GM12878 (cell line): Measurements from ENCODE around the gene SSB. TPM values are rescaled to one million over a fixed set of nuclear protein-coding genes. Genes with fewer than 3 reads are reported as not detected.

Source experiments
- ATAC-seq: fragments of 200-7000 bp; cut with Tn5 transposase; 3 replicates; pipeline ENCODE4 v1.9.1; 2020; ENCODE audit warnings: mild to moderate bottlenecking, moderate library complexity
- BruUV-seq: library from RNA; stranded (reverse); fragments of 400-500 nt; replicated peaks from 2 replicates; lab custom pipeline; 2021; lab: Mats Ljungman, UMichigan
- CTCF ChIA-PET: fragments of 300-600 bp; sonication (Branson Sonifier 250); formaldehyde crosslinking; extraction: SDS; loops from one replicate; lab custom pipeline; 2021; ENCODE audit warnings: inconsistent platforms; lab: Yijun Ruan, JAX
- POLR2A ChIA-PET: fragments of 350-600 bp; formaldehyde crosslinking; extraction: SDS; loops from one replicate; lab custom pipeline; 2021; ENCODE audit warnings: inconsistent platforms; lab: Charles Lee
- RAD21 ChIA-PET: fragments of 300-600 bp; sonication (Branson Sonifier 250); formaldehyde crosslinking; loops from one replicate; lab custom pipeline; 2023; ENCODE audit warnings: antibody characterized with exemption; ENCODE audit not compliant: unreplicated experiment; lab: Charles Lee
- SMC1A ChIA-PET: fragments of 300-600 bp; sonication (Branson Sonifier 250); formaldehyde crosslinking; loops from one replicate; lab custom pipeline; 2023; ENCODE audit not compliant: unreplicated experiment, uncharacterized antibody; lab: Charles Lee
- DNase-seq: peaks from one replicate; pipeline ENCODE4 v3.0.0-alpha.2; 2011; ENCODE audit warnings: low read depth, low spot score
- FAIRE-seq: peaks from 3 replicates; lab custom pipeline; 2011; peaks lifted over from hg19 to GRCh38; lab: Jason Lieb, UNC
- H2AFZ ChIP-seq: 2 replicates; pipeline ENCODE4 v1.6.0; 2011; ENCODE audit warnings: low read depth, low read length, control low read depth; ENCODE audit not compliant: control insufficient read depth
- H3K27ac ChIP-seq: 2 replicates; pipeline ENCODE4 v1.5.1; 2011; ENCODE audit warnings: control low read depth; ENCODE audit not compliant: control insufficient read depth, insufficient read depth
- H3K27me3 ChIP-seq, 2 experiments: replicated peaks in 1 of 2; 2 replicates each; pipeline versions ENCODE4 v1.6.0 to v1.6.1; 2011; ENCODE audit warnings: low read length in 1 of 2; ENCODE audit not compliant: control insufficient read depth in 2 of 2, insufficient read depth in 2 of 2
- H3K36me3 ChIP-seq, 2 experiments: 2 replicates each; pipeline ENCODE4 v1.5.1; 2011; ENCODE audit warnings: low read length in 1 of 2; ENCODE audit not compliant: control insufficient read depth in 2 of 2, insufficient read depth in 2 of 2
- H3K4me1 ChIP-seq: 2 replicates; pipeline ENCODE4 v1.6.1; 2011; ENCODE audit warnings: mild to moderate bottlenecking, low read length, moderate library complexity, mixed read lengths; ENCODE audit not compliant: control insufficient read depth, insufficient read depth
- H3K4me2 ChIP-seq: 2 replicates; pipeline ENCODE4 v1.6.0; 2011; ENCODE audit warnings: control low read depth; ENCODE audit not compliant: control insufficient read depth, insufficient read depth
- H3K4me3 ChIP-seq: fragments of 200-600 bp; sonication (generic); 2 replicates; pipeline ENCODE4 v1.5.1; 2016
- H3K79me2 ChIP-seq: 2 replicates; pipeline ENCODE4 v1.6.0; 2011; ENCODE audit warnings: low read length; ENCODE audit not compliant: control insufficient read depth, insufficient read depth
- H3K9ac ChIP-seq: 2 replicates; pipeline ENCODE4 v1.8.0; 2011; ENCODE audit warnings: low read length, control low read depth, mixed read lengths; ENCODE audit not compliant: control insufficient read depth, insufficient read depth
- H3K9me3 ChIP-seq: replicated peaks from 3 replicates; pipeline ENCODE4 v1.5.1; 2011; ENCODE audit warnings: mild to moderate bottlenecking, low read length; ENCODE audit not compliant: control insufficient read depth, insufficient read depth
- H4K20me1 ChIP-seq: 2 replicates; pipeline ENCODE4 v1.6.0; 2011; ENCODE audit not compliant: control insufficient read depth, insufficient read depth
- ASH2L ChIP-seq: fragments of 300-600, 200-600 bp; sonication (generic); IDR thresholded peaks from 2 replicates; pipeline ENCODE4 v1.6.1; 2017; ENCODE audit warnings: low read depth, mild to moderate bottlenecking, borderline replicate concordance
- CEBPB ChIP-seq, 2 experiments: fragments of 150-350 bp in 1 of 2; IDR thresholded peaks; 2 replicates each; pipeline ENCODE4 v1.6.1; 2012 to 2014; ENCODE audit warnings: low read depth in 2 of 2, low read length in 2 of 2, borderline replicate concordance in 1 of 2, inconsistent platforms in 1 of 2
- CHD1 ChIP-seq: IDR thresholded peaks from 2 replicates; pipeline ENCODE4 v1.6.1; 2012; ENCODE audit warnings: low read depth, low read length, improper control_type of control experiment
- NBN ChIP-seq: fragments of 450-650 bp; IDR thresholded peaks from 2 replicates; pipeline ENCODE4 v1.6.1; 2016
- NFYA ChIP-seq: IDR thresholded peaks from 2 replicates; pipeline ENCODE4 v1.6.1; 2011; ENCODE audit warnings: low read depth, mild to moderate bottlenecking, low read length, improper control_type of control experiment, borderline replicate concordance
- SPI1 ChIP-seq: IDR thresholded peaks from 2 replicates; pipeline ENCODE4 v1.6.1; 2011; ENCODE audit warnings: low read depth, mild to moderate bottlenecking, low read length, moderate library complexity, borderline replicate concordance; ENCODE audit not compliant: insufficient read depth
- TARDBP ChIP-seq: IDR thresholded peaks from 2 replicates; pipeline ENCODE4 v1.6.1; 2016; ENCODE audit warnings: borderline replicate concordance
- ZSCAN29 ChIP-seq: fragments of 450-650 bp; IDR thresholded peaks from 2 replicates; pipeline ENCODE4 v1.6.1; 2017; ENCODE audit warnings: mild to moderate bottlenecking, moderate library complexity
- WGBS: methylation state at CpG from one replicate; pipeline ENCODE4 v1.1.6; 2016; ENCODE audit warnings: low lambda C conversion rate; ENCODE audit not compliant: insufficient replicate concordance, insufficient coverage; ENCODE audit errors: missing lambda C conversion rate; 5-methylcytosine and 5-hydroxymethylcytosine counted together
- in situ Hi-C: fragments of 300-500 bp; cut with MboI; formaldehyde crosslinking; loops from 9 replicates; pipeline ENCODE4 v1.14.3; 2018; ENCODE audit warnings: mixed read lengths
- intact Hi-C: fragments of 100-400 bp; cut with micrococcal nuclease; formaldehyde crosslinking; loops from one replicate; pipeline ENCODE4 v1.14.2; 2022; ENCODE audit not compliant: unreplicated experiment
- polyA plus RNA-seq, 11 experiments: library from polyadenylated mRNA; depleted of rRNA in 4 of 11; unstranded in 6 of 11; stranded (reverse) in 5 of 11; fragments of >200 nt; fragmentation: Nextera tagmentation in 4 of 11; fragmentation: Illumina TruSeq in 1 of 11; extraction: Ambion mirVana in 4 of 11; extraction: Trizol in 1 of 11; gene quantifications; 1 replicate in 1 of 11; 2 replicates in 10 of 11; pipeline versions ENCODE4 v1.2.1 to v1.2.3, GENCODE V29; 2011 to 2016; ENCODE audit warnings: inconsistent platforms in 2 of 11, missing spikeins in 2 of 11, low read depth in 1 of 11
- total RNA-seq, 4 experiments: library from RNA; depleted of rRNA in 3 of 4; stranded (reverse); fragments of >200 nt in 3 of 4; fragmentation: Illumina TruSeq in 1 of 4; extraction: Trizol in 1 of 4; gene quantifications; 2 replicates each; pipeline versions ENCODE4 v1.2.1 to v1.2.3, GENCODE V29; 2013 to 2021
- TF ChIP-seq, protein P1 (sequence below): fragments of 450-650 bp; IDR thresholded peaks from 2 replicates; pipeline ENCODE4 v1.6.1; 2017; ENCODE audit warnings: mild to moderate bottlenecking, moderate library complexity

SSB gene
- total and polyA plus RNA-seq, 10 of the 15 experiments (the other 5 are each of a cell fraction or from before 2014, with no cell fraction given) = 103 to 313 (median 200) TPM

DNA sequence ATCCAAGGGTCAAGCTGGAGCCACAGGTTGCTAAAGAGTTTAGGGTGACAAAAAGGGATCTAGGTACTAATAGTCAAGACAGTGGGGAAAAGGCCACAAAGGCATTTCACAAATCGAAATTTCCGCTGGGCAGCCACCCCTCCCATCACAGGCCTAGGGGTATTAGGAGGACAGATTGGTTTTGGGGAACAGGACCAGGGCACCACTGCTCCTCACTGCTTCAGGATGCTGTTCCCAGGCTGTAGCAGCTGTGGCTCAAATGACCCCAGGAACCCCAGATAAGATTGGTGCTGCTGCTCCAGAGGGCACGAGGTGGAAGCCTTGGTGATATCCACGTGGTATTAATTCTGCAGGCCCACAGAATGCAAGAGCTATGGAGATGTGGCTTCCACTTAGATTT is 42.3 kb upstream of the SSB start:
- ATAC-seq (no peak), FAIRE-seq (no peak), DNase-seq (no peak)
- TF ChIP-seq, protein P1, sequence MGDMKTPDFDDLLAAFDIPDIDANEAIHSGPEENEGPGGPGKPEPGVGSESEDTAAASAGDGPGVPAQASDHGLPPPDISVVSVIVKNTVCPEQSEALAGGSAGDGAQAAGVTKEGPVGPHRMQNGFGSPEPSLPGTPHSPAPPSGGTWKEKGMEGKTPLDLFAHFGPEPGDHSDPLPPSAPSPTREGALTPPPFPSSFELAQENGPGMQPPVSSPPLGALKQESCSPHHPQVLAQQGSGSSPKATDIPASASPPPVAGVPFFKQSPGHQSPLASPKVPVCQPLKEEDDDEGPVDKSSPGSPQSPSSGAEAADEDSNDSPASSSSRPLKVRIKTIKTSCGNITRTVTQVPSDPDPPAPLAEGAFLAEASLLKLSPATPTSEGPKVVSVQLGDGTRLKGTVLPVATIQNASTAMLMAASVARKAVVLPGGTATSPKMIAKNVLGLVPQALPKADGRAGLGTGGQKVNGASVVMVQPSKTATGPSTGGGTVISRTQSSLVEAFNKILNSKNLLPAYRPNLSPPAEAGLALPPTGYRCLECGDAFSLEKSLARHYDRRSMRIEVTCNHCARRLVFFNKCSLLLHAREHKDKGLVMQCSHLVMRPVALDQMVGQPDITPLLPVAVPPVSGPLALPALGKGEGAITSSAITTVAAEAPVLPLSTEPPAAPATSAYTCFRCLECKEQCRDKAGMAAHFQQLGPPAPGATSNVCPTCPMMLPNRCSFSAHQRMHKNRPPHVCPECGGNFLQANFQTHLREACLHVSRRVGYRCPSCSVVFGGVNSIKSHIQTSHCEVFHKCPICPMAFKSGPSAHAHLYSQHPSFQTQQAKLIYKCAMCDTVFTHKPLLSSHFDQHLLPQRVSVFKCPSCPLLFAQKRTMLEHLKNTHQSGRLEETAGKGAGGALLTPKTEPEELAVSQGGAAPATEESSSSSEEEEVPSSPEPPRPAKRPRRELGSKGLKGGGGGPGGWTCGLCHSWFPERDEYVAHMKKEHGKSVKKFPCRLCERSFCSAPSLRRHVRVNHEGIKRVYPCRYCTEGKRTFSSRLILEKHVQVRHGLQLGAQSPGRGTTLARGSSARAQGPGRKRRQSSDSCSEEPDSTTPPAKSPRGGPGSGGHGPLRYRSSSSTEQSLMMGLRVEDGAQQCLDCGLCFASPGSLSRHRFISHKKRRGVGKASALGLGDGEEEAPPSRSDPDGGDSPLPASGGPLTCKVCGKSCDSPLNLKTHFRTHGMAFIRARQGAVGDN = no peak
- TF ChIP-seq CEBPB (IDR thresholded peaks at IDR 0.05; ENCODE audit: borderline replicate concordance in 1 of 2, low read depth in 2 of 2, low read length in 2 of 2) (no peak), SPI1 (no peak), NFYA (no peak), ZSCAN29 (no peak), CHD1 (no peak), ASH2L (no peak), NBN (no peak), TARDBP (no peak)
- ChIA-PET CTCF (no interaction called here), SMC1A (no interaction called here), RAD21 (no interaction called here), POLR2A (no interaction called here)
- Histone ChIP-seq H3K9me3 (no peaks in the 10 kb centered on the region), H3K27me3 (no peaks in the 10 kb centered on the region), H3K36me3 (no peaks in the 10 kb centered on the region), H3K4me2 (no peak overlapping the region), H3K79me2 (no peaks in the 10 kb centered on the region), H3K9ac (no peak overlapping the region), H3K4me3 (no peak overlapping the region), H2AFZ (no peak overlapping the region), H3K27ac (no peak overlapping the region), H4K20me1 (no peaks in the 10 kb centered on the region), H3K4me1 (peaks cover 1% of the 10 kb centered on the region)
- WGBS = 85% methylated on average over 4 of the region's 4 CpGs
- in situ Hi-C loops (no loop called here), intact Hi-C loops (no loop called here)
- BruUV-seq = no TSS peak
